Raji (cell line): ENCODE results near the gene SEC14L1.

ENCODE experiments used
- POLR2A ChIP-seq: IDR thresholded peaks from 2 replicates; pipeline ENCODE4 v1.6.1; 2011; ENCODE audit warnings: low read depth, low read length, control low read depth; ENCODE audit not compliant: insufficient read depth

Gene SEC14L1

DNA sequence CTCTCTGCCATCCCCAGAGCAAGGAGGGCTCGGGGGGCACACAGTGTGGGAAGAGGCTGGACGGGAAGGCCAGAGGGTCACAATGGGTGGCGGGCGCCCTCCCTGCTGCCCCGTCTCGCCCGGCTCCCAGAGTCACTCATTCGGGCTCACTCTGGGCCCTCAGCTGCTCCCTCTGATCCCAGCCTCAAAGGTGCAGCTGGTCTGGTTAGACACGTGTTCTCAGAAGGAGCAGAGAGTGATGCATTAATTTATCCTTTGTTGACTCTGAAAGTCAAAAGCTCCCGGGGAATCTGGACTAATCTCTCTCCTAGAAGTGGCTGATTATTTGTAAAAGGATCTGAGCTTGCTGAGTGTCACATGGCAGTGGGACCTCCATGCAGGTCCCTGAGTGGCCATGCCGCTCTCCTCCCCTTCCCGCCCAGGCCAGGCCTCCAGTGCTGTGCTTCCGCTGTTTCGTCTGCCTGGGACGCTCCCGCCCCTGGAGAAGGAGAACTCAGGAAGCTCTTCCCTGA, 87.5 kb downstream of the SEC14L1 start:
- TF ChIP-seq POLR2A, result no peak

GRCh38 chr17:77228816-77229215, 88.0 kb downstream of the SEC14L1 start:
- no peak for TF ChIP-seq POLR2A

DNA sequence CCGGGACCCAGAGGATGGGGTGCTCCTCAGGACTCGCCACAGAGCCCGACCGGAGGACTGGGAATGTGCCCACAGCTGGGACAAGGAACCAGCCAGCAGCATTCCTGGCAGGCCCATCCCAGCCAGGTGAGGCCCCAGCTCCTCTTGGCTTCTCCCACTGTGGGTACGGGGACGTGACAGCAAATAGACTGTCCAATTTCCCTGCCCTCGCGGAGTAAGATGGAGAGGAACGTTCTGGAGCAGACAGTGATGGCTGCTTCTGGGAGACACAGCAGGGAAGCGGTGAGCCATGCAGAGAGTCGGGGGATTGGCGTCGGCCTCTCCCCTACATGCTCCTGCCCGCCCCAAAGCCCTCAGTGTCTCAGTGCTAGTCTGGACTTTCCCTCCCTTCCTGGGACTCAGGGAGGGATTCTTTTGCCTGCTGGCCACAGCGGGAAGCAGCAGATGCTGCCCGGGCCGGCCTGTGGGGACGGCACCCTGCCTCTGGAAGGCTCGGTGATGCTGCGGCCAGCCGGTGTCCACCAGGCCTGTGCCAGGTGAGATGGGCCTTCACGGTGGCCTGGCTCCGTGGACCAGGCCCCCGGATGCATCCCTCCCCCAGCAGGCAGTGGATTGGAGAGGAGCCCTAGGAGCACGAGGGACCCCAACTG, 89.1 kb downstream of the SEC14L1 start:
- TF ChIP-seq POLR2A, result no peak

GRCh38 chr17:77230436-77230830, 89.7 kb downstream of the SEC14L1 start:
- no peak for TF ChIP-seq POLR2A

DNA sequence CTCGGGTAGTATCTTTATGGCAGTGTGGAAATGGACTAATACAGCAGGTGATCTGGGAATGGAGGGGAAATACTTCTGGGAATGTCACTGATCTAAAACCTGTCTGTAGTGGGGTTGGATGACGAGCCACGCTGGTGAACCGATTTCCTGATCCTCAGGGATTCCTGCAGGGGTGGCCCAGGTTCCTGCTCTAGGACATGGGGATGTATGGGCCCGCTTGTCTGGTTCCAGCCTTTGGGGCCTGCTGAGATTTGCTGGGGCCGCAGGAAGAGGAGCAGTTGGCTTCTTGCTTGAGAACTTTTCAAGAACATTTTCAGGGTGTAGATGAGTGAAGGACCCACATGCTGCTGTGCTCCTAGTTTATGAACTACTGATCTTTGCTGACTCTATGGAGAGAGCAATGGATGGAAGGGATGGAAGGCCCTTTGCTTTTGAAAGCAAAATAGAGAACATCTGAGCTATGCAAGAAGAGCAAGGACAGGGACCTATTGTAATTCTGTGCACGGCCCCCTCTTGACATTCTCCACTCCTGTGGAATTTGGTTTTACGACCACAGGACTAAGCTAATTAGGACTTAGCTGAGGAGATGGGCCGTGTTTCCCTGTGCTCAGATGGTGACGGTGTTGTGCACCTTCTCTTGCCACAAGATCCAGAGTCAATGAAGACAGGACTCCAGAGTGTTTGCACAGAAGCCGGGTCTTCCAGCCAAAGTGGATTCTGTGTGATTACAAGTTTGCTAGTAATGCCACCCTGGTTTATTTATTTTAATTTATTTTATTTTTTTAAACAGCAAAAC, 90.5 kb downstream of the SEC14L1 start:
- TF ChIP-seq POLR2A, result no peak

DNA sequence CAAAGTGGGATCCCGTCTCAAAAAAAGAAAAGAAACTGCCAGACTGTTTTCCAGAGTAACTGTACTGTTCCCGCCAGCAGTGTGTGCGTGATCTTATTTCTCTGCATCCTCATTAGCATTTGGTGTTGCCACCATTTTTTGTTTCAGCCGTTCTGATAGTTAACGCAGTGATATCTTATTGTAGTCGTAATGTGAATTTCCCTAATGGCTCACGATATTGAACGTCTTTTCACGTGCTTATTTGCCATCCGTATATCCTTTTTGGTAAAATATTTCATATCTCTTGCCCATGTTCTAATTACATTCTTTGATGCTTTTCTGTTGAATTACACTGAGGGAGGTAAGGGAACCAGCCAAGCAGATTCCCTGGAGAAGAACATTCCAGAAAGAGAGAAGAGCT, 92.4 kb downstream of the SEC14L1 start:
- TF ChIP-seq POLR2A, result no peak

DNA sequence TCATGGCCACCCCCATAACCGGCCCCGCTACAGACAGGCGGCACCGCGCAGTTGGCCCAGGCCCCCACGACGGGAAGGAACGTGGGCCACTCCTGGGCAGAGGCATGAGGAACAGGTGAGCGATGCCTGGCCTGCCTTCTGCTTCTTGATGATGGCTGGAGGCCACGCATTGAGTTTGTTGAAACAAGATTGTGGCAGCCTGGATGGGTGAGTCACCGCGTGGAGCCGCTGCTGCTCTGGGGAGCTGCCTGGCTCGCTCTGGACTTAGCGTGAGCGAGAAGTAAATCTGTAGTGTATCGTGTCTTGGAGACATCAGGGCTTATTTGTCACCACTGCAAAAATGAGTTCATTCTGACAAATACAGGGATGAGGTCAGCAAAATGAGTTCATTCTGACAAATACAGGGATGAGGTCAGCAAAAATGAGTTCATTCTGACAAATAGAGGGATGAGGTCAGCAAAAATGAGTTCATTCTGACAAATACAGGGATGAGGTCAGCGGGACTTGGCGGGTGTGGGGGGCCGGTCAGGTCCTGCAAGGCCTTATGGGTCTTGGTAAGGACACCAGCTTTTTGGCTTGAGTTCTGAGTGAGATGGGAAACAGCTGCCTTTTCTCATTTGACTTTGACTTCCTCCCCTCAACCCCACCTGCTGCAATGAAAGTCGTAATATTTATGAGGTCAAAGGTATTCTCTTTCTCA, 93.0 kb downstream of the SEC14L1 start:
- no peak for TF ChIP-seq POLR2A

GRCh38 chr17:77234695-77235094, 93.9 kb downstream of the SEC14L1 start:
- TF ChIP-seq POLR2A, result no peak

- no peak for TF ChIP-seq POLR2A
Measured at GRCh38 chr17:77235370-77235941, 94.7 kb downstream of the SEC14L1 start.

- TF ChIP-seq POLR2A, result no peak
Measured at GRCh38 chr17:77237232-77238008, 96.7 kb downstream of the SEC14L1 start.

DNA sequence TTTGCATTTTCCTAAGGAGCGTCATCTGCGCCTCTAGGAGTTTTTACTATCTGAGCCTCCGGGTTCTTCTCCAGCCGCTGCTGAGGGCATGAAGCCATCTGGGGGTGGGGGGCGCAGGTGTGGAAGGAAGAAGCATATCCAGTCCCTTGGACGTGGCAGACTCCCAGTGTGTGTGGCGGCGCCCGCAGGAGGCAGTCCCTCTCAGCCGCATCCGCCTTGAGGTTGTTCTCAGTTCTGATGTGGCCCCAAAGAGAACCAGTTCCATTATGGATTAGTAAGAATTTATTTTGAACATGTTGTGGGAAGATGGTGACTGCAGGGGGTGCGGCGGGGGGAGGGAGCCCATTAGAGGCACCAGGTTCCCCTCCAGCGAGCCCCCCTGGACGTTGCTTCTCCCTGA, 100.2 kb downstream of the SEC14L1 start:
- no peak for TF ChIP-seq POLR2A

- no peak for TF ChIP-seq POLR2A
Measured at GRCh38 chr17:77242118-77242851, 101.5 kb downstream of the SEC14L1 start.

GRCh38 chr17:77245162-77245926, 104.6 kb downstream of the SEC14L1 start:
- no peak for TF ChIP-seq POLR2A

DNA sequence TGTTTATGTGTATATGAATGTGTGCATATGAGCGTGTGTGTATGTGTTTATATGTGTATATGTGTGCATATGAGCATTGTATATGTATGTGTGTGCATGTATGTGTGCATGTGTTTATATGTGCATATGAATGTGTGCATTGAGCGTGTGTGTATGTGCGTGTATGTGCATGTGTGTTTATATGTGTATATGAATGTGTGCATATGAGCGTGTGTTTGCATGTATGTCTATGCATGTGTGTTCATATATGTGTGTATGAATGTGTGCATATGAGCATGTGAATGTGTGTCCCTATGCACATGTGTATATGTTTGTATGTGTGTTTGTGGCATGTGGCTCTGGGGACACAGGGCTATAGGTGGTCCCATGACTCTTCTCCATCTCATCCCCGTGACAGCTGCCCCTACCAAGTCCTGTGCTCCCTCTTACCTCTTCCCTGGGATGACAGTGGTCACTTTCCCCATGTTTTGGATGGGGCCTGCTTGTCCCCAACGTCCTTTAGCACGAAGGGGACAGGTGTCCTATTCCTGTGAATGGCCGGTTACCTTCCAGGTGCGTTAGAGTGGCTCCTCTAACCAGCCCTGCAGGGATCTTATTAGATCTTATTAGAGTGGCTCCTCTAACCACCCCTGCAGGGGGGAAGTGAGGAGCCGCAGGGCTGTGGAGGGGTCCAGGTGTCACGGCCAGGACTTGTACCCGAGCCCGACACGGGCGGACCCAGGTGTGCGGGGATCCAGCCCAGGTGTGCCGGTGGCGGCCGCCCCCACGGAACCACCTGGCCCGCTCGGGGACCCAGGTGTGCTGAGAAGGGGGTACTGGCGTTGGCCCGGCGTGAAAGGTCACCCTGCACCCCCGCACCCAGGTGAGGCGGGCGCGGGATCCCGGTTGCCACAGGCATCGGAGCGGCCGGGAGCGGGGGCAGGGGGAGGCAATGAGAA, 105.6 kb downstream of the SEC14L1 start:
- TF ChIP-seq POLR2A, result no peak
